GM19035 (cell line): Measurements from ENCODE around the gene EFCAB5.
"Not testable (repeated sequence)": the region's sequence is repeated elsewhere in the genome, so short reads cannot be mapped to it uniquely, and the experiment has no call there.

Experiments
- ATAC-seq: cut with Tn5 transposase; IDR thresholded peaks from one replicate; pipeline ENCODE4 v1.9.1; 2021; ENCODE audit not compliant: unreplicated experiment

Gene EFCAB5

DNA sequence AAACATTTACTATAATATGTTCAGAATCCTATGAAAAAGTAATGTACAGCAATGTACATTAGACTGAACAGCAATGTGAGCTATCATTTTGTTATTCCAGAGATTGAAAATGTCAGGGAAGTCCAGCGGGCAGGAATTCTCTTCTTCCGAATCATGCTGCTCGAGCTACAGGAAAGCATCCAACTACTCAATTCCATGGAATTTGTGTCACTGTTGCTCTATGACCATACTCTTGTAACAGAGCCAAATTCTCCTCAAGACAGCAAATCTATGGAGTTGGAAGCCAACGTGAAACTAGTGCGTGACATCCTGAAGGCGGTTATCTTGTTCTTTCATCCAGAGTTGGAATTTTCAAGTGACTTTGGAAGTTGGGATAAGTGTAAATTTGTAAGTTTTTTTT is 150.3 kb downstream of the EFCAB5 start:
- no peak for ATAC-seq

GRCh38 chr17:30092886-30093285 is 151.5 kb downstream of the EFCAB5 start:
- ATAC-seq = no peak

DNA sequence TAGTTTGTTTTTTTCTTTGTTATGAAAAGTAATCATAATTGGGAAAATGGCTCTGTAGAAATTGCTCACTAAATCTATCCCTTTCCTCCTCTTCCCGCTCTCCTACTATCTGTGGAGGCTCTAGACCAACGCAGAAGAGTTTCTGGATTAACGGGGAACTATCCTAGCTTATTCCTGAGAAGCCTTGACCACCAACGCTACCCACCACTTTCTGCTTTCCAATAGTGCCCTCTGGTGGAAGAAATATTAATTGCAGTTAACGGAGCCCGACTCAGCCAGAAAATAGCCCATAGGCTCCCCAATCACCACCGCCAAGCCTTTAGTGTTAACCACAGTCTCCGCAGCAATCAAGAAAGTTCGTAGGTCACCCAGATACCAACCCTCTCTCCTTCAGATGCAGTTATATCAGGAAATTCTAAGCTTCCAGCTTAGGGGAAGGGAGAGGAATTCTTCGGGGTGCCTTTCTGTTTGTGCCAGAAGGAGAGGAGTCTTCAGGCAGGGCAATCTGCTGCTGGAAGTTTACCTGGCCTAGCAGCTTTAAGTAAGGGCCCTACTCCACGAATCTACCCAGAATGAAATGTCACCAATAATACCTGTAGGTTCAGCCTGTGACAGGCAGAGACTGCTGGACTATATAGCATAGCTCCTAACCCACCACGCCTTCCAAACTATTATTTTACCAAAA is 152.2 kb downstream of the EFCAB5 start:
- no peak for ATAC-seq

- no peak for ATAC-seq
These were observed 154.2 kb downstream of the EFCAB5 start for GRCh38 chr17:30095507-30096244.

DNA sequence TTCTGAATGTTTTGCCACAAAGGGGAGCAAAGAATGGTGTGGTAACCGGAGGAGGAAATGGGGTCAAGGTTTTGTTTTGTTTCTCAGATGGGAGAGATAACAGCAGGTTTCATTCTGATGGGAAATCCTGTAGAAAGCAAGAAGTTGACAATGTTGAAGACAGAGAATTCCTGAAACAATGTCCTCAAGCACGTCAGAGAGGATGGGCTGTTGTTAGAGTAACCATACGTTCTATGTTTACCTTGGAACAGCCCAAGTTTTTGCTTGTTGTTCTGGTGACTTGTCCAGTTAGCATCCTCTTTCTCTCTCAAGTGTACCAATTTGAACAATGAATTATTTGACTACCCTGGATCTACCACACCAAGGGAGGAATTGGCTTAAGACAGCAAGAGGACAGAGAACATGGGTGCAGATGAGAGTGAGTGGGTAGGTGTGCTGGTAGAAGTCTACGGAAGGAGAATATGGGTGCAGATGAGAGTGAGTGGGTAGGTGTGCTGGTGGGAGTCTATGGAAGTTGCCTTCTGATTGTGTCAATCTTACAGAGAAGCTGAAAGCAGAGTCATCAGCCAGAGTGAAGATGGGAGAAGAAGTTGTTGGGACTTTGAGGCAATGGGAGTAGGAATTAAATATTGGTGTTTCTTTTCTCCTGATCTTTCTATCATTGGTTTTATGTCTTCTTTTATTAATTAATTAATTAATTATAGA is 160.4 kb downstream of the EFCAB5 start:
- no peak for ATAC-seq

GRCh38 chr17:30103921-30104320 is 162.5 kb downstream of the EFCAB5 start:
- no peak for ATAC-seq

DNA sequence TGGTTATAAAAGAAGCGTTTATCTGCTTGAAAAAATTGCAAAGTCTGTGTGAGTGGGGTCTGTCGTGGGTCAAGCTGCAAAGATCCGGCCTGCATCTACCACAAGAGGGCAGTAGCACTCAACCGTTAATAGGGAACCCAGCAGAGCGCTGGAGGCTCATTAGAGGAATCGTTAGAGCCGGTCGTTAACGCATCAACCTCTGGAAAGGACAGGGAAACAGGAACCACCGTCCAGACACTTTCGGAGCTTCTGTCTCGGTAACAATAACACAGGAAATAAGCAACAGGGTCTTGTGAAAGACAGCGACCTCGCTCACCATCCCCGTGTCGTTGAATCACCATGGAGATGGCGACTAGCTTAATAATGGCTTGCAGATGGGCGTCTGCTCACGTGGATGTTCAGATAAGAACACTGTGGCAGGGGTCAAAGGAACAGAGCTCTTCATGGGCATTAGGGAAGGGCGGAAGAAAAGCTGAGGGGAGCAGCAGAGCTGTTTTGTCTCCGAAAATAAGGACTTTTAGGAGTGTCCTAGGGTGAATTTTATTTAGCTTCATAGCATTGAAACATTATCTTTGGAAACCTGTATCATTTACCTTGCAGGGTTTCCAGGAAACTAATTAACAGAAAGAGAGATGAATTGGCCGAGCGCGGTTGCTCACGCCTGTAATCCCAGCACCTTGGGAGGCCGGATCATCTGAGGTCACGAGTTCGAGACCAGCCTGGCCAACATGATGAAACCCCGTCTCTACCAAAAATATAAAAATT is 163.3 kb downstream of the EFCAB5 start:
- peak; percentile 69 for ATAC-seq

GRCh38 chr17:30112794-30113193 is 171.4 kb downstream of the EFCAB5 start:
- ATAC-seq = no peak

DNA sequence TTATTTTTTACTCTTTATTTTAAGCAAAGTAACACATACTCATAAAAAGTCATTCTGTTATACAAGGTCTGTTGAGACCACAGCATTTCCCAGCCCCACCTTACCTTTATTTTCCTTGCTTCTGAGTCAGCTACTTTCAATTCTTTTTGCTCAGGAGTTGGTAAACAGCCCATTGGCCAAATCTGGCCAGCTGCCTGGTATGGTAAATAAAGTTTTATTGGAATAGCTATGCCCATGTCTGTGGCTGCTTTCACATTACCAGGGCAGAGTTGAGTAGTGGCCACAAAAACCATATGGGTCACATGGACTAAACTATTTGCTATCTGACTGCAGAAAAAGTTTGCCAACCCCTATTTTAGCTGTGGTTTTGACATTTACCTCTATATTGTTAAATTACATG is 171.8 kb downstream of the EFCAB5 start:
- ATAC-seq = no peak

GRCh38 chr17:30116345-30116660 is 174.9 kb downstream of the EFCAB5 start:
- no peak for ATAC-seq

GRCh38 chr17:30116661-30117551 is 175.5 kb downstream of the EFCAB5 start, which contains the start of gene NSRP1:
NSRP1 (plus strand) TSS chr17:30116816; CDS start chr17:30116844, 28 bp downstream.
- ATAC-seq = peak; percentile 79

GRCh38 chr17:30117675-30118081 is 176.2 kb downstream of the EFCAB5 start:
- no peak for ATAC-seq

DNA sequence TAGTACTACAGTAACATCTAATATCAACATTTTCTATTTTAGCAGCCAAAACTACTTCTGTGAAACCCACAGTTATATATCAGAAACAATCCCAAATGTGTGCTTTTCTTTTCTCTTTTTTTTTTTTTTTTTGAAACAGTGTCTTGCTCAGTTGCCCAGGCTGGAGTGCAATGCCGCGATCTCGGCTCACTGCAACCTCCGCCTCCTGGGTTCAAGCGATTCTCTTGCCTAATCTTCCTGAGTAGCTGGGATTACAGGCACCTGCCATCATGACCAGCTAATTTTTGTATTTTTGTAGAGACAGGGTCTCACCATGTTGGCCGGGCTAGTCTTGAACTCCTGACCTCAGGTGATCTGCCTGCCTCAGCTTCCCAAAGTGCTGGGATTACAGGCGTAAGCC is 177.2 kb downstream of the EFCAB5 start:
- ATAC-seq = not testable (repeated sequence)

DNA sequence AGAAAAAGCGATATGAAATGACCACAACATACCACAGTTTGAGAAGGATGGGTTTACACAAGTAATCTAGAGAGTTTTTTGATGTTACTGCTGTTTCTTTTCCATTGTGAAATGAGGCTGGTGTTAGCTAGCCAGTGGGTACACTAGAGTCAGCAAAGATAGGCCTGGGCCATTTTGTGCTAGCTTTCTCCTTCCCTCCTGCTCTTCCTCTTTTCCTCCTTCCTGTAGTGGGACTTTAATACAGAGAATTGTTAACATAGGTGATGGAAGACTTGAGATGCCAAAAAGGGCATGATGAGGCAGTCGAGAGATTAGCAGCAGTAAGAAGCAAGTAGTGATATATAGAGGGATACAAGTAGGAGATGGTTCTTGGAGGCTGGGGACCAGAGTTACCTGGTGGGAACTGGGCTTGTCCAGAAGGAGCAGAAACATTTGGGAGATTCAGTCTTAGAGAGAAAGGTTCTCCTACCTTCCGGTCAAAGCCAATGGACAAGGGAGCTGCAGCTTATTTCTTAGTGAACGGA is 182.9 kb downstream of the EFCAB5 start:
- ATAC-seq = no peak

DNA sequence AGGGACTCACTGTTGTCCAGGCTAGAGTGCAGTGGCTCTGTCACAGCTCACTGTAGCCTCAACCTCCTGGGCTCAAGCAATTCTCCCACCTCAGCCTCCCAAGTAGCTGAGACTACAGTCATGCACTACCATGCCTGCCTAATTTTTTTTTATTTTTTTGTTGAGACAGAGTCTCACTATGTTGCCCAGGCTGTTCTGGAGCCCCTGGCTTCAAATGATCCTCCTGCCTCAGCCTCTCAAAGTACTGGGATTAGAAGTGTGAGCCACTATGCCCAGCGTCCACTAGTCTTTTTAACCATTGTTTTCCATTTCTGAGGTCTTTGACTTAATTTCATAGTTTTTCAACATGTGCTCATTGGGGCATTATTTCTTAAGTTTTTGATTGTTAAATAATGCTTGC is 188.7 kb downstream of the EFCAB5 start:
- ATAC-seq = no peak

DNA sequence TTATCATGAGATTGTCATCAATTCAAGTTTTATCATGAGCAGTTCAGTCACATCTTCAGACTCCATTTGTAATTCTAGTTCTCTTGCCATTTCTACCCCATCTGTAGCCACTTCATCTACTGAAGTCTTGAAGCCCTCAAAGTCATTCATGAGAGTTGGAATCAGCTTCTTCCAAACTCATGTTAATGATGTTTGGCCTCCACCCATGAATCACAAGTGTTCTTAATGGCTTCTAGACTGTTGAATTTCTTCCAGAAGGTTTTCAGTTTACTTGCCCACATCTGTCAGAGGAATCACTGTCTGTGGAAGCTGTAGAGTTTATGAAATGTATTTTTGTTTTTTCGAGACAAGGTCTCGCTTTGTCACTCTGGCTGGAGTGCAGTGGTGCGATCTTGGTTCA is 191.2 kb downstream of the EFCAB5 start:
- ATAC-seq = no peak

- ATAC-seq = no peak
These were observed 191.8 kb downstream of the EFCAB5 start for GRCh38 chr17:30133197-30133596.

GRCh38 chr17:30134551-30134950 is 193.1 kb downstream of the EFCAB5 start:
- ATAC-seq = no peak

DNA sequence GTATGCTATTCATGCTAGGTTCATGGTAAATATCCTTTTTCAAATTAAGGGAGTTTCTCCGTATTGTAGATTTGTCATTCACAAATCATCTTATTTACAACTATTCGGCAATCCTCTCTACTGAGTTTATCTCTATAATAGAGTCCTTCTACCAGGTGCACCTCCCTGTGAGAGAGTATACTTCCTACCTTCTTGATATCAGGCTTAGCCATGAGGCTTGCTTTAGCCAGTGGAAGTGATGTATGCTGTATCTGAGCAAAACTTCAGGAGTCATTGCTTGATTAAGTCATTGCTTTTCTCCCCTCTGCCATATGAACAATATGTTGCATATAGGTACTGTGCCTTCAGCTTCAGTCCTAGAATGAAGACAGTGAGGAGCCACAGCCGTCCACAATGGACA is 195.7 kb downstream of the EFCAB5 start:
- no peak for ATAC-seq

- not testable (repeated sequence) for ATAC-seq
These were observed 206.4 kb downstream of the EFCAB5 start for GRCh38 chr17:30147860-30148259.
